K562 treated with DMSO at 1 percent for 48 hours (cell line): ENCODE results near the gene SH2D4B. TPM values are rescaled to one million over a fixed set of nuclear protein-coding genes. Genes with fewer than 3 reads are reported as not detected.

Source experiments
- total RNA-seq: library from RNA; unstranded; fragments of 300-600 nt; gene quantifications from 2 replicates; pipeline ENCODE4 v1.2.3, GENCODE V29; 2022; ENCODE audit warnings: low replicate concordance; ENCODE audit errors: extremely low read depth

The SH2D4B gene
- total RNA-seq, result not detected in 2 replicates

GRCh38 chr10:80537736-80538480 is at the start of gene SH2D4B:
TSS of gene SH2D4B (plus strand) at chr10:80537902. CDS start at chr10:80538332, 430 bp downstream.

Other genes starting within 250 kb of the SH2D4B start
- not detected in 2 replicates for gene MAT1A, start 248.2 kb upstream of the SH2D4B start, total RNA-seq
- gene DYDC1, start 181.1 kb upstream of the SH2D4B start, total RNA-seq, result not detected in 2 replicates
- not detected in 2 replicates for gene DYDC2, start 181.1 kb upstream of the SH2D4B start, total RNA-seq
- gene PRXL2A, start 129.4 kb upstream of the SH2D4B start, total RNA-seq, result not detected in 2 replicates
- not detected in 2 replicates for gene TSPAN14, start 83.6 kb upstream of the SH2D4B start, total RNA-seq